Adrenal gland (tissue), 5 donors: ENCODE data around the gene STMN3.

ENCODE experiments used
- POLR2A ChIP-seq, 2 donors: fragments of 450-650 bp; IDR thresholded peaks; one replicate each; pipeline ENCODE4 v1.6.1; 2017; ENCODE audit warnings: antibody characterized with exemption in 2 of 2, mild to moderate bottlenecking in 2 of 2, moderate library complexity in 1 of 2
- TF ChIP-seq, protein P1 (sequence below), 6 experiments: fragments of 450-650 bp in 4 of 6; fragments of 200-600 bp in 2 of 6; sonication (generic) in 1 of 6; IDR thresholded peaks; 1 replicate in 5 of 6; 2 replicates in 1 of 6; pipeline versions ENCODE4 v1.5.1 to v1.8.0; 2016 to 2021; ENCODE audit warnings: antibody characterized with exemption in 6 of 6, mild to moderate bottlenecking in 2 of 6, moderate library complexity in 1 of 6
- donor health status: DM: no; HTN: no; CAD: no.

DNA sequence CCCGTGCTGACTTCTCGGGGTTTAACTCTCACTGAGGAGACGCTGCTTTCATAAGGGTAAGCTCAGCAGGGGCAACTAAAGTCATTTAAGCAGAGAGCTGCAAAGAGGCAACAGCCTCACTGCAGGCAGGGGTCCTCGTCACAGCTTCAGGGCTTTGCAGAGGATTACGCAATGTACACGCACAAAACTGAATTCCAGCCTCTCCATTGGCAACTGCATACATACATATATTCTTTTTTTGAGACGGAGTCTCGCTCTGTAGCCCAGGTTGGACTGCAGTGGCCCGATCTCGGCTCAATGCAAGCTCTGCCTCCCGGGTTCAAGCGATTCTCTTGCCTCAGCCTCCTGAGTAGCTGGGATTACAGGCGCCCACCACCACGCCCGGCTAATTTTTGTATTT is 28.7 kb downstream of the STMN3 start:
- no peak for TF ChIP-seq POLR2A (IDR thresholded peaks at IDR 0.05)
- TF ChIP-seq, protein P1, sequence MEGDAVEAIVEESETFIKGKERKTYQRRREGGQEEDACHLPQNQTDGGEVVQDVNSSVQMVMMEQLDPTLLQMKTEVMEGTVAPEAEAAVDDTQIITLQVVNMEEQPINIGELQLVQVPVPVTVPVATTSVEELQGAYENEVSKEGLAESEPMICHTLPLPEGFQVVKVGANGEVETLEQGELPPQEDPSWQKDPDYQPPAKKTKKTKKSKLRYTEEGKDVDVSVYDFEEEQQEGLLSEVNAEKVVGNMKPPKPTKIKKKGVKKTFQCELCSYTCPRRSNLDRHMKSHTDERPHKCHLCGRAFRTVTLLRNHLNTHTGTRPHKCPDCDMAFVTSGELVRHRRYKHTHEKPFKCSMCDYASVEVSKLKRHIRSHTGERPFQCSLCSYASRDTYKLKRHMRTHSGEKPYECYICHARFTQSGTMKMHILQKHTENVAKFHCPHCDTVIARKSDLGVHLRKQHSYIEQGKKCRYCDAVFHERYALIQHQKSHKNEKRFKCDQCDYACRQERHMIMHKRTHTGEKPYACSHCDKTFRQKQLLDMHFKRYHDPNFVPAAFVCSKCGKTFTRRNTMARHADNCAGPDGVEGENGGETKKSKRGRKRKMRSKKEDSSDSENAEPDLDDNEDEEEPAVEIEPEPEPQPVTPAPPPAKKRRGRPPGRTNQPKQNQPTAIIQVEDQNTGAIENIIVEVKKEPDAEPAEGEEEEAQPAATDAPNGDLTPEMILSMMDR (IDR thresholded peaks at IDR 0.05): no peak
